HepG2 (cell line): Measurements from ENCODE around the gene TAF9B. TPM values are rescaled to one million over a fixed set of nuclear protein-coding genes. Genes with fewer than 3 reads are reported as not detected.
A peak's percentile ranks its signal among the peaks of the same experiment; 100 is the strongest.

Experiments used
- ATF7-NPFF ChIP-seq: sonication (generic); formaldehyde crosslinking; IDR thresholded peaks from 2 replicates; pipeline ENCODE4 v1.8.1; 2023; ENCODE audit warnings: mild to moderate bottlenecking, low read depth, missing genetic modification reagents, moderate library complexity
- CSRNP2 ChIP-seq: sonication (generic); formaldehyde crosslinking; conservative IDR thresholded peaks from 2 replicates; pipeline ENCODE4 v1.8.0; 2022; ENCODE audit warnings: low read depth, missing genetic modification reagents
- EED ChIP-seq: sonication (generic); formaldehyde crosslinking; IDR thresholded peaks from 2 replicates; pipeline ENCODE4 v1.5.0; 2020; ENCODE audit warnings: mild to moderate bottlenecking, missing genetic modification reagents
- EP300 ChIP-seq, 3 experiments: sonication (generic) in 1 of 3; formaldehyde crosslinking in 1 of 3; IDR thresholded peaks; 2 replicates each; pipeline versions ENCODE4 v1.5.1 to v1.6.1; 2011 to 2020; ENCODE audit warnings: low read depth in 2 of 3, low read length in 2 of 3, borderline replicate concordance in 1 of 3, improper control_type of control experiment in 1 of 3, mild to moderate bottlenecking in 1 of 3, missing genetic modification reagents in 1 of 3, moderate library complexity in 1 of 3
- FOSL2 ChIP-seq: sonication (generic); formaldehyde crosslinking; IDR thresholded peaks from 2 replicates; pipeline ENCODE4 v1.4.0; 2020; ENCODE audit warnings: missing genetic modification reagents
- RXRB ChIP-seq: IDR thresholded peaks from 2 replicates; pipeline ENCODE4 v1.6.1; 2016; ENCODE audit warnings: borderline replicate concordance, missing genetic modification reagents, missing compliant biosample characterization
- SRSF4 ChIP-seq: fragments of 200-400 bp; formaldehyde crosslinking; IDR thresholded peaks from one replicate; pipeline ENCODE4 v1.6.1; 2018; ENCODE audit warnings: mild to moderate bottlenecking, low read depth, low read length, moderate library complexity; ENCODE audit not compliant: poor library complexity, severe bottlenecking
- YEATS4 ChIP-seq: sonication (generic); formaldehyde crosslinking; IDR thresholded peaks from 2 replicates; pipeline ENCODE4 v1.4.0; 2020; ENCODE audit warnings: missing genetic modification reagents, borderline replicate concordance
- ZNF160 ChIP-seq: sonication (generic); formaldehyde crosslinking; IDR thresholded peaks from 2 replicates; pipeline ENCODE4 v1.8.0; 2022; ENCODE audit warnings: mild to moderate bottlenecking, inconsistent platforms, missing genetic modification reagents
- ZNF550 ChIP-seq: sonication (generic); formaldehyde crosslinking; IDR thresholded peaks from 2 replicates; pipeline ENCODE4 v1.4.0; 2020; ENCODE audit warnings: mild to moderate bottlenecking, missing genetic modification reagents, borderline replicate concordance
- ZNF782 ChIP-seq: sonication (generic); formaldehyde crosslinking; IDR thresholded peaks from 2 replicates; pipeline ENCODE4 v1.4.0; 2020; ENCODE audit warnings: missing genetic modification reagents, mild to moderate bottlenecking, borderline replicate concordance
- ZNF816 ChIP-seq: sonication (generic); formaldehyde crosslinking; IDR thresholded peaks from 2 replicates; pipeline ENCODE4 v1.8.0; 2022; ENCODE audit warnings: missing genetic modification reagents, mild to moderate bottlenecking, borderline replicate concordance
- polyA plus RNA-seq, 8 experiments: library from polyadenylated mRNA; depleted of rRNA in 3 of 8; stranded (reverse) in 7 of 8; unstranded in 1 of 8; fragments of >200 nt; fragmentation: Illumina TruSeq in 4 of 8; extraction: Trizol in 4 of 8; gene quantifications; 2 replicates each; pipeline versions ENCODE4 v1.2.1 to v1.2.3, GENCODE V29; 2011 to 2016; ENCODE audit warnings: low read depth in 4 of 8, missing spikeins in 1 of 8, mixed read lengths in 1 of 8; ENCODE audit not compliant: insufficient read depth in 1 of 8
- total RNA-seq, 5 experiments: library from RNA; depleted of rRNA; stranded (reverse); fragments of >200 nt; fragmentation: Illumina TruSeq; extraction: Trizol; gene quantifications; 2 replicates each; pipeline ENCODE4 v1.2.3, GENCODE V29; 2016; ENCODE audit warnings: low read depth in 1 of 5
- TF ChIP-seq, protein P1 (sequence below): sonication (generic); formaldehyde crosslinking; IDR thresholded peaks from 2 replicates; pipeline ENCODE4 v1.8.1; 2022; ENCODE audit warnings: low read depth, mild to moderate bottlenecking, missing genetic modification reagents
- TF ChIP-seq, protein P2 (sequence below): sonication (generic); formaldehyde crosslinking; IDR thresholded peaks from 2 replicates; pipeline ENCODE4 v1.8.0; 2022; ENCODE audit warnings: missing genetic modification reagents, mild to moderate bottlenecking, inconsistent platforms, borderline replicate concordance
- TF ChIP-seq, protein P3 (sequence below): sonication (generic); formaldehyde crosslinking; IDR thresholded peaks from 2 replicates; pipeline ENCODE4 v1.4.0; 2020; ENCODE audit warnings: missing genetic modification reagents
- TF ChIP-seq, protein P4 (sequence below): sonication (generic); formaldehyde crosslinking; IDR thresholded peaks from 2 replicates; pipeline ENCODE4 v1.4.0; 2020; ENCODE audit warnings: missing genetic modification reagents, borderline replicate concordance

The TAF9B gene
- total and polyA plus RNA-seq, 2 of the 13 experiments (the other 11 are each of a cell fraction or from before 2014, with no cell fraction given): 10.8 to 15.2 TPM

- TF ChIP-seq, protein P1, sequence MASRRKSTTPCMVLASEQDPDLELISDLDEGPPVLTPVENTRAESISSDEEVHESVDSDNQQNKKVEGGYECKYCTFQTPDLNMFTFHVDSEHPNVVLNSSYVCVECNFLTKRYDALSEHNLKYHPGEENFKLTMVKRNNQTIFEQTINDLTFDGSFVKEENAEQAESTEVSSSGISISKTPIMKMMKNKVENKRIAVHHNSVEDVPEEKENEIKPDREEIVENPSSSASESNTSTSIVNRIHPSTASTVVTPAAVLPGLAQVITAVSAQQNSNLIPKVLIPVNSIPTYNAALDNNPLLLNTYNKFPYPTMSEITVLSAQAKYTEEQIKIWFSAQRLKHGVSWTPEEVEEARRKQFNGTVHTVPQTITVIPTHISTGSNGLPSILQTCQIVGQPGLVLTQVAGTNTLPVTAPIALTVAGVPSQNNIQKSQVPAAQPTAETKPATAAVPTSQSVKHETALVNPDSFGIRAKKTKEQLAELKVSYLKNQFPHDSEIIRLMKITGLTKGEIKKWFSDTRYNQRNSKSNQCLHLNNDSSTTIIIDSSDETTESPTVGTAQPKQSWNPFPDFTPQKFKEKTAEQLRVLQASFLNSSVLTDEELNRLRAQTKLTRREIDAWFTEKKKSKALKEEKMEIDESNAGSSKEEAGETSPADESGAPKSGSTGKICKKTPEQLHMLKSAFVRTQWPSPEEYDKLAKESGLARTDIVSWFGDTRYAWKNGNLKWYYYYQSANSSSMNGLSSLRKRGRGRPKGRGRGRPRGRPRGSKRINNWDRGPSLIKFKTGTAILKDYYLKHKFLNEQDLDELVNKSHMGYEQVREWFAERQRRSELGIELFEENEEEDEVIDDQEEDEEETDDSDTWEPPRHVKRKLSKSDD (CRISPR knock-in tag): 0 out of 2 replicates have a peak, but pooled peaks have one; percentile 65
- TF ChIP-seq ZNF160 (CRISPR knock-in tag) (no peak), RXRB (CRISPR knock-in tag) (peak; percentile 33; the same call in 1 of the 2 replicates), ZNF816 (CRISPR knock-in tag) (peak; percentile 46; the same call in 1 of the 2 replicates), YEATS4 (CRISPR knock-in tag) (peak; percentile 91; the same call in 1 of the 2 replicates), FOSL2 (0 out of 2 replicates have a peak, but pooled peaks have one; percentile 28), SRSF4 (no peak), EED (CRISPR knock-in tag) (no peak; the same call in 1 of the 2 replicates), CSRNP2 (CRISPR knock-in tag) (no peak), ZNF550 (CRISPR knock-in tag) (no peak), ZNF782 (0 out of 2 replicates have a peak, but pooled peaks have one; percentile 43), ATF7-NPFF (CRISPR knock-in tag) (peak; percentile 77), EP300 (IDR thresholded peaks at IDR 0.05; ENCODE audit: low read depth in 2 of 2, low read length in 2 of 2) (peak in 1 of 2 experiments; percentile 70; a peak in 1 of 4 replicates), EP300 (CRISPR knock-in tag; IDR thresholded peaks at IDR 0.05; ENCODE audit: borderline replicate concordance) (no peak; the same call in 1 of the 2 replicates)
- TF ChIP-seq, protein P2, sequence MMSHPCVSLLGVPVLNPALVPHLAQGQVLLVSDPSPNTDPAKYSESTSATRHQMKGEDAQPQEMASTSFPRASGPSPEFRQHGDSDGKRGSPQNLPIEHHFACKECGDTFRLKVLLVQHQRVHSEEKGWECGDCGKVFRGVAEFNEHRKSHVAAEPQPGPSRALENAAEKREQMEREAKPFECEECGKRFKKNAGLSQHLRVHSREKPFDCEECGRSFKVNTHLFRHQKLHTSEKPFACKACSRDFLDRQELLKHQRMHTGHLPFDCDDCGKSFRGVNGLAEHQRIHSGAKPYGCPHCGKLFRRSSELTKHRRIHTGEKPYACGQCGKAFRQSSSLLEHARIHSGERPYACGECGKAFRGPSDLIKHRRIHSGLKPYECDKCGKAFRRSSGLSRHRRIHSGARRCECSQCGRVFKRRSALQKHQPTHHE (CRISPR knock-in tag): no peak
- TF ChIP-seq, protein P3, sequence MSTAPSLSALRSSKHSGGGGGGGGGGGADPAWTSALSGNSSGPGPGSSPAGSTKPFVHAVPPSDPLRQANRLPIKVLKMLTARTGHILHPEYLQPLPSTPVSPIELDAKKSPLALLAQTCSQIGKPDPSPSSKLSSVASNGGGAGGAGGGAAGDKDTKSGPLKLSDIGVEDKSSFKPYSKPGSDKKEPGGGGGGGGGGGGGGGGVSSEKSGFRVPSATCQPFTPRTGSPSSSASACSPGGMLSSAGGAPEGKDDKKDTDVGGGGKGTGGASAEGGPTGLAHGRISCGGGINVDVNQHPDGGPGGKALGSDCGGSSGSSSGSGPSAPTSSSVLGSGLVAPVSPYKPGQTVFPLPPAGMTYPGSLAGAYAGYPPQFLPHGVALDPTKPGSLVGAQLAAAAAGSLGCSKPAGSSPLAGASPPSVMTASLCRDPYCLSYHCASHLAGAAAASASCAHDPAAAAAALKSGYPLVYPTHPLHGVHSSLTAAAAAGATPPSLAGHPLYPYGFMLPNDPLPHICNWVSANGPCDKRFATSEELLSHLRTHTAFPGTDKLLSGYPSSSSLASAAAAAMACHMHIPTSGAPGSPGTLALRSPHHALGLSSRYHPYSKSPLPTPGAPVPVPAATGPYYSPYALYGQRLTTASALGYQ (CRISPR knock-in tag): 0 out of 2 replicates have a peak, but pooled peaks have one; percentile 70
- TF ChIP-seq, protein P4, sequence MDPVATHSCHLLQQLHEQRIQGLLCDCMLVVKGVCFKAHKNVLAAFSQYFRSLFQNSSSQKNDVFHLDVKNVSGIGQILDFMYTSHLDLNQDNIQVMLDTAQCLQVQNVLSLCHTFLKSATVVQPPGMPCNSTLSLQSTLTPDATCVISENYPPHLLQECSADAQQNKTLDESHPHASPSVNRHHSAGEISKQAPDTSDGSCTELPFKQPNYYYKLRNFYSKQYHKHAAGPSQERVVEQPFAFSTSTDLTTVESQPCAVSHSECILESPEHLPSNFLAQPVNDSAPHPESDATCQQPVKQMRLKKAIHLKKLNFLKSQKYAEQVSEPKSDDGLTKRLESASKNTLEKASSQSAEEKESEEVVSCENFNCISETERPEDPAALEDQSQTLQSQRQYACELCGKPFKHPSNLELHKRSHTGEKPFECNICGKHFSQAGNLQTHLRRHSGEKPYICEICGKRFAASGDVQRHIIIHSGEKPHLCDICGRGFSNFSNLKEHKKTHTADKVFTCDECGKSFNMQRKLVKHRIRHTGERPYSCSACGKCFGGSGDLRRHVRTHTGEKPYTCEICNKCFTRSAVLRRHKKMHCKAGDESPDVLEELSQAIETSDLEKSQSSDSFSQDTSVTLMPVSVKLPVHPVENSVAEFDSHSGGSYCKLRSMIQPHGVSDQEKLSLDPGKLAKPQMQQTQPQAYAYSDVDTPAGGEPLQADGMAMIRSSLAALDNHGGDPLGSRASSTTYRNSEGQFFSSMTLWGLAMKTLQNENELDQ (CRISPR knock-in tag): no peak
Observed at GRCh38 chrX:78103623-78104446, 35.6 kb downstream of the TAF9B start, which contains the start of gene PGK1 (continued).
